HG03432 (cell line): ENCODE results near the gene MRPS14.
"Not testable (repeated sequence)": the region's sequence is repeated elsewhere in the genome, so short reads cannot be mapped to it uniquely, and the experiment has no call there.

Experiments
- ATAC-seq: cut with Tn5 transposase; IDR thresholded peaks from one replicate; pipeline ENCODE4 v1.9.1; 2021; ENCODE audit warnings: mild to moderate bottlenecking, moderate library complexity; ENCODE audit not compliant: unreplicated experiment

MRPS14 gene

DNA sequence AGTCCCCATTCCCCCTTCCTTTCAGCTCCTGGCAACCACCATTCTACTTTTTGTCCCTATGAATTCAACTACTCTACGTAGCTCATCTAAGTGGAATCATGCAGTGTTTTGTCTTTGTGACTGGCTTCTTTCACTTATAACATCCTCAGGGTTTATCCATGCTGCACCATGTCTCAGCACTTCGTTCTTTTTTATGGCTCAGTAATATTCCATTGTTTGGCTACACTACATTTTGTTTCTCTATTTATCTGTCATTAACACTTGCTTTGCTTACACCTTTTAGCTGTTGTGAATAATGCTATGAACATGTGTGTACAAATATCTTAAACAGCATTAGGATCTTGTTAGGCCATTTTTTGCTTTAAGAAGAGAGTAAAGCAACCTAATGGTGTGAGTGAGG lies 1.5 kb upstream of the MRPS14 start:
- no peak for ATAC-seq

DNA sequence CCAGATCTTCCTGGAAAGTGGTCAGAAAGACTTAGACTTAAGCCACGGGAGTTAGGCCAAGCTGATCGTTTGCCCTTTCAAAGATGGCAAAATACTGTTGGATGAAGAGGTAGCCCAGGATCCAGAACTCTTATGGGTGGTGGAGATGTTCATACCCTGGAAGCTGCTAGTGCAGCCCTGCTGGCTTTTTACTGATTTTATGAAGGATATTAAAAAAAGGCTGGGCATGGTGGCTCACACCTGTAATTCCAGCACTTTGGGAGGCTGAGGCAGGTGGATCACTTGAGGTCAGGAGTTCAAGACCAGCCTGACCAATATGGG lies 657 bp upstream of the MRPS14 start:
- ATAC-seq: not testable (repeated sequence)

DNA sequence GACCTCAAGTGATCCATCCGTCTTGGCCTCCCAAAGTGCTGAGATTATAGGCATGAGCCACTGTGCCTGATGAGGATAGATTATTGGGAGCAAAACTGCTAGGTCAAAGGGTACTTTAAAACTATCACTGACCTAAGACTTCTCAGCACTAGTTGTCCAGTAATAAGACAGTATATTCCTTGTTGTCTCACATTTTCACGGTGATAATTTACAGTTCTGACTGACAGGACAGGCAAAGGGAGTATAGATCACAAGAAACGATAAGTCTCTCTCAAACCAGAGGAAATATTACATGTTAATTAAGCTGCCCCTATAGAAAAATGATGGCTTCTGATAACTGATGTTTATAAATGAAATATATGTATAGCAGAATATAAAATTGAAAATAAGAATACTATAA lies 3.7 kb downstream of the MRPS14 start:
- no peak for ATAC-seq

DNA sequence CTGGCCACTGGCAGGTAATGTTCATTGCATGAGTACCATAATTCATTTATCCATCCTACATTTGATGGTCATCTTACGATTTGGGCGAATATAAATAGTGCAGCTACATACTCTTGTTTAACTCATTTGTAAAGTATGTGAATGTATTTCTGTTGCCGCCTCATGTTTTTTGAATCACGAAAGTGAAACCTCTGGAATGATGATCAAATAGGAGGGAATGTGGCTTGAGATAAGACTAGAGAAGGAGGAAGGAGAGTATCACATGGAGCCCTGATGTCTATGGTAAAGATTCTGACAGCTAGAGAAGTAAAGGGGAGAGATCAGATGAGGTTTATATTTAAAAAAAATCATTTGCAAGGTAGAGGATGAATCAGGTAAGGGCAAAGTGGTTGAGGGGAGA lies 8.0 kb downstream of the MRPS14 start:
- ATAC-seq: no peak

DNA sequence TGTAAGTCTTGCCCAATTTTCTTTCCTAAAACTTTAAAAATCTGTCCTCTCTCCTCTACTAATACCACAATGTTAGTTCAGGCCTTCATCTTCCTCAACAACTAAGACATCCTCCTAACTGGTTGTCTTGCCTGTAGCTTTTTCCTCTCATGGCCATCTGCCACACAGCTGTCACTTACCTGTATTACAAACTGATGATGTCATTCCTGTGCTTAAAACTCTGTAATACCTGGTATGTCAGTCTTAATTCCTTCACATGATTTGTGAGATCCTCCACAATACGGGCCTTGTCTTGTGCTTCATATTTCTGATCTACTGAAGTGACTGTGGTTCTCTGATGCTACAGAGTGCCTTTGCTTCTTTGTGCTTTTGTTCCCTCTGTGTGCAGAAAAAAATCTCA lies 9.8 kb downstream of the MRPS14 start:
- no peak for ATAC-seq

DNA sequence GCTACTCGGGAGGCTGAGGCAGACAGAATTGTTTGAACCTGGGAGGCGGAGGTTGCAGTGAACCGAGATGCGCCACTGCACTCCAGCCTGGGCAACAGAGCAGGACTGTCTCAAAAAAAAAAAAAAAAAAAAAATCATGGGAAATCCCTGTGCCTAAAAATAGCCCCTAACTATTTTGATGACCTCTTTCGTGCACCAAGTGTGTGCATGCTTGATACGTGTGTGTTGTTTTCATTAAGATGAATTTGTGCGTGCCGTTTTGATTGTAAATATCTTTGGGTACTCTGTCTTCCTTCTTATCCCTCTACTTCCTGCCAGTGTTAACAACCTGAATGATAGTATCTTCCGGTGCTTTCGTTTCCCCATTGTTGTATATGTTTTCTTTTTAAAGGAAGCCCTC lies 13.7 kb downstream of the MRPS14 start:
- ATAC-seq: no peak

DNA sequence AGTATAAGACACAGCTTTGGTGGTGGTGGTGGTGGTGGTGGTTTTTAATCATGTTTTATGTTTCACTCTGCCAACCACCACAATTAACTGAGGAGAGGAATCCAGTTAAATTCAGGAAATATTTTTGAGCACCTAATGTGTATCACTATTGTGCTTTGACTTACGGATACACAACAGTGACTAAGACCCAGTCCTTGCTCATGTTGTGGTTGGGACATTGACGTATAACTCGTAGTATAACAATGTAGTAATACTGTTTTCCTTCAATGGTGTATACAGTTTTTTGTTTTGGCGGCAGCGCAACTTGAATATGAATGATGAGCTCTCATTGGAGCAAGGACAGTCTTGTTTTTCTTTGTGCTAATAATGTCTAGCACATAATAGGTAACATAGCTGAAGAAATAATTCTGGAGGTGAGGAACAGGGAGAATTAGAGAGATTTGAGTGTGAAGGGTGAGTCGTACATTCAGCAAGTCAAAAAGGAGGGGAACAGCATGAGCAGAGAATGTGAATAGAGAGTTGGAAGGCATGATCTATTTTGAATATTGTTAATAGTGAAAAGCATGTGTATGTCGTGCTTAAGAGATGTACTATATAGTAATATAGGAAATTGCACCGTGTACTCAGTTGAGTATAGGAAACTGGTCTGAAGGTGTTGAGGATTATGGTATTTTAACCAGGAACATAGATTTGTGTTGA lies 18.0 kb downstream of the MRPS14 start:
- no peak for ATAC-seq

DNA sequence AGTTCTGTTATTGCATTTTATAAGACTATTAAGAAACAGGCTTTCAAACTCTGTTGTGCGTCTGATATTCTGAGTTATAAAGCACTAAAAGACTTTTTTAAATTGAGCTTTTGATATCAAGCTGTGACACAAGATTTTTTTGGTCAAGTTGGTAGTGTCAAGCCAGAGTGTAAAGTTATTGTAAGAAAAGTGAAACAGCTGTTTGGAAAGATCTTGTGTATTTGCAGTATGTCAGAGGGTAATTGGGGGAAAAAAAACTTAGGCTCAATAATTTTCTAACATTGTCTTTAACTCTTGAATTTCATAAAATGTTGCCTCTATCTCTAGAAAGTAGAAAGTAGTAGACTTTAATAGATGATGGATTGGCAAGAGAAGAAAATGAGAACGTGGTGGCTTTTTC lies 19.7 kb downstream of the MRPS14 start:
- no peak for ATAC-seq

DNA sequence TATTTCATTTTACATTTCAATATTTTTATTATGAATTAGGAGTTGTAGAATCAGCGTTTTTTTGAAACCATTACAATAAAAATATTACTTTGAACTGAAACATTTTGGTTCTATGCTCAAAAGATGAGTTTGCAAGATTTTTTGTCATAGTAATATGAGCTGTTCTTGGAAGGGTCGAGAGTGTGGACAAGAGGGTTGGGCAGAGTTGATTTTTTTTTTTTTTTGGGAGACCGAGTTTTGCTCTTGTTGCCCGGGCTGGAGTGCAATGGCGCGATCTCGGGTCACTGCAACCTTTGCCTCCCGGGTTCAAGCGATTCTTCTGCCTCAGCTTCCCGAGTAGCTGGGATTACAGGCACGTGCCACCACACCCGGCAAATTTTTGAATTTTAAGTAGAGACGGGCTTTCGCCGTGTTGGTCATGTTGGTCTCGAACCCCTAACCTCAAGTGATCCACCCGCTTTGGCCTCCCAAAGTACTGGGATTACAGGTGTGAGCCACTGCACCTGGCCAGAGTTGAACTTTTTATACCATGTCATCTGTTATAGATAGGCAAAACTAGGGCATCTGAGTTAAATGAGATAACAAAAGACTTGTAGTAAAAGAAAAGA lies 20.2 kb downstream of the MRPS14 start:
- ATAC-seq: no peak

DNA sequence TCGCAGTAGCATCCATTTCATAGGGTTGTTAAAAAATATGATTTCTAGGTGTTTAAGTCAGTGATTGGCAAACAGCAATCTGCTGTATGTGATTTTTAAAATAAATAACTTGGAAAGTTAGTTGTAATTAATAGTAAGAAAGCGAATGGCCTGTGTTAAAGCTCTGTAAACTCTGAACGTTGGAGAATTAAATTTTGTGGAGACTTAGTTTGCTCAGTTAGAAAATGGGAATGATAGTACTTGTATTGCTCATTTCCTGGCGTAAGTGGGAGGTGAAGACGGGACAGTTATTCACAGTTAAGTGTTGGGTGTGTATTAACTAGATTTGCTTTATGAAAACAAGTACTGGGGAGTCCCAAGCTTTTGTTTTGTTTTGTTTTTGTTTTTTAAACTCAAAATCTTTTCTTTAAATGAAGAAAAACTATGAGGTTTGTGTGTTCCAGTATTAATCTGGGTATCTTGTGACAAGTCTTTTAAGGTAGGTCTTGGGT lies 22.5 kb downstream of the MRPS14 start:
- no peak for ATAC-seq

DNA sequence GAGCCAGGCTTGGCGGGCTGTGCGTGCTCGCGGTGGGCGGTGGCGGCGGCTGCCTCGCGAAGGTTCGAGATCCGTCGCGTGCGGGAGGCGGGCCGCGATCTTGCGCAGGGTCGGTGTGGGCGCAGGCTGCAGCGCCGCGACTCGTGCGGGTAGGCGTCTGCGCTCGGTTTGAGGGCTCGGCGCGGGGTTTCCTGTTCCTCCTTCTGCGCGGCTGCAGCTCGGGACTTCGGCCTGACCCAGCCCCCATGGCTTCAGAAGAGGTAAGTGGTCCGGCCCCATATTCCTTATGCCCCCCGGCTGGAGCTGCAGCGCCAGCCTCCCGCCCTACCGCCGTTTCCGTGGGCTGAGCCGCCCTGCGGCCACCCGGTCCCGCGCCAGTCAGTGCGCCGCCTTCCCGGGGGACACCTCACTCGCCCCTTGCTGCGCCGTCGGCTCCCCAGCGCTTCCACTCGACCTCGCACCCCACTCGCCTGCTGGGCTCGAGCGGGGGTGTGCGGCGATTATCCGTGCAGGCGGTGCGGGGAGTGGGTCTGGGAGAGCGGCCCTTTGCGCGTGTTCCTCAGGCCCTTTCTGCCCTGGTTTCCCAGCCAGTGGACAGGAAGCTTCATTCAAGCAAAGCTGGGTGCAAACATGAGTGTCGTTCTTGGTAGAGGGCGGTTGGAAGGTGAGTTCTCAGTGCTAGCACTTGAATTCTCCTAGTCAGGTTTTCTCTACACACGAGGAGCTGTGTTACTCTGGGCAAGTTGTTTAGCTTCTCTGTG lies 23.1 kb downstream of the MRPS14 start, which contains the start of gene CACYBP:
Gene CACYBP (plus strand): TSS at position 12 of the 761 bp plus-strand sequence. CDS start 234 bp downstream, at position 246.
- ATAC-seq: peak; percentile 12

DNA sequence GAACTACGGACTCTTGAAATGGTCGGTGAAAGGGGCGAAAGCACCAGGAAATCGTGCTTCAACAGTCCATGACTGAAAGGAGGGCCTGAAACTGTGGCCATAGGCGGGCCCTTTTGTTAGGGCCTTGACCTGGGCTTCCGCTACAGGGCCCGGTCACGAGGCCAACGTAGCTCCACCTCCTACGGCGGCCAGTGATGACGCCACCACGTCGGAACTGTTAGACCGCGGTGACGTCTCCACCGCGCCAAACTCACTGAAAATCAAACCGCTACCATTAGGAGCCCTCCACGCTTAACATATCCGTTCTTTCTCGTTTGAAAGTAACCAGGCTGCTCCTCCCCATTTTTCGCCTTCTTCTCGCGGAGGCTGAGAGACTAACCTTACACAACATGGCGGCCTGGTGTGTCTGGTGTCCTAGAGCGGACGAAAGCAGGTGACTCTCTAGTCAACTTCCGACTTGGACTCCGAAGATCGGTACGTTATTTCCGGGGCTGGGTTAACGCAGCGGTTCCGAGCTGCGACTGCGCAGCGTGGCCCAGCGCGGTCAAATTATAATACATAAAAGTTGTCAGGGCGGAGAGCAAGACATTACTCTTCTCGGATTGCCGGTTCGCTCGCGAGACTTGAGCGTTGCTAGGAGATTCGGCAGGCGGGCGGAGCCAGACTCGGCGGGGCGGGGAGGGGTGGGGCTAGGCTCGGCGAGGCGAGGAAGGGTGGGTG lies 23.8 kb downstream of the MRPS14 start:
- ATAC-seq: peak; percentile 81

DNA sequence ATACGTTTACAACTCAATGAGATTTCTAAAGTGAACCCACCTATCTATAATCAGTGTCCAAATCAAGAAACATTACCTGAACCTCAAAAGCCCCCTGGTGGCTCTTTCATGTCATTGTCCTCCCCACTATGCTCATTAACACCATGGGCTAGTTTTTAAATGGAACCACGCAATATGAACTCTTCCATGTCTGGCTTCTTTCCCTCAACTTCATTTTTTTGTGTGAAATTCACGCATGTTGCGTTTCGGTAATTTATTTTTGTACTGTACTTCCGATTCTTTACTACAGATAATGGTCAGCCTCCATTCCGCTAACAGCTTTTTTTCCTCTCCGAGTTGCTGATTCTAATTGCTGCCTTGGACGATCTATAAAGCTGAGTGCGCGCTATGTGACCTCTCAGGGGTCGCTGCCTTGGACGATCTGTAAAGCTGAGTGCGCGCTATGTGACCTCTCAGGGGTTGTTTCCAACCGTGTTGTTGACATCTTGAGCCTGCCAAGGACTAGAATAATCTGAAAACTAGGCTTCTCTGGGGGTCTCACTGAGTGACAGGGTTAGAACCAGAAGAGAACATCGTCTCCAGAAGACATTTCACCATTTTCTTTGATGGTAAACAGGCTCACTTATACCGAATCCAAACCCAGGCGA lies 24.5 kb downstream of the MRPS14 start:
- peak; percentile 0 for ATAC-seq

DNA sequence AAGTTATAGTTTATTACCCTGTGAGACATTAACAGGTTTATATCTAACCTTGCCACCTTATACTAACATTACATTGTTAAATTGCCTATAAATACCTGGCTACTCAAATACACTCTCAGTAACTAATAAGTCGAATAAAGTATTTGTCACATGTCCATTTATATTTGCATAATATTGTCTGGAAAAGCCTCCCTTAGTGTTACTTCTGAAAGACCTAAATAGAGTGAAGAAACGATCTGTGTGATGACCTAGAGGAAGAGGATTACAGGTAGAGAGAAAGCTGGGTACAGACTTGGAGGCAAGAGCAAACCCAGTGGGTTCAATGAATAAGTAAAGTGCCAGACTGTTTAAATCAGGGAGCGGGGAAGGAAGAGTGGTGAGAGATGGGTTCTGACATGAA lies 26.2 kb downstream of the MRPS14 start:
- ATAC-seq: no peak

DNA sequence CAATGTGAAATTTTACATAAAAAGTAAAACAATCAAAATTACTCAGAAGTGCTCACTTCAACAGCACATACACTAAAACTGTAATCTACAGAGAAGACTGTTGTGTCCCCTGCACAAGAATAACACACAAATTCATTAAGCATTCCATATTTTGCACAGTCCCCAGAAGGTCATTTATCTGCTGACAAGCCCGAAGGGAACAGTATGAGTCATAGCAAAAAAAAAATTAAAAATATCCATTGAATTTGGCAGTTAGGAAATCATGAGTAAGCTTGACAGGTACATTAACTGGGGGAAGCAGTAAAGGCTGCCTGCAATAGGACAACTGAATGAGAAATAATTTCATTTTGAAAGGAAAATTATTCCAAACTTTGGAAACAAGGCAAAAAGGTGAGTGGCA lies 26.7 kb downstream of the MRPS14 start:
- no peak for ATAC-seq

DNA sequence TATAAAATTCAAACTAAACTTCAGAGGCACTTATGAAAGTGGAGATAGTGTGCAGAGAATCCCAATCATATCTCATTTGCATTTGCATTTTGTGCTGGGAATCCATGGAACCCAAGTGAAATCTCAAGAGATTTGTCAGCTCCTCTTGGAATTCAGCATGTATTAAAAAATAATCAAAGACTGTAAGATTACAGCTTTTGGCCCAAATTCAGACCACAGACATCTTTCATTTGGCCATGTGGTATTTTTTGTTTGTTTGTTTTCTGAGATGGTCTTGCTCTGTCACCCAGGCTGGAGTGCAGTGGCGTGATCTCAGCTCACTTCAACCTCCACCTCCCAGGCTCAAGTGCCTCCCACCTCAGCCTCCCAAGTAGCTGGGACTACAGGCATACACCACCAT lies 27.3 kb downstream of the MRPS14 start:
- ATAC-seq: no peak

DNA sequence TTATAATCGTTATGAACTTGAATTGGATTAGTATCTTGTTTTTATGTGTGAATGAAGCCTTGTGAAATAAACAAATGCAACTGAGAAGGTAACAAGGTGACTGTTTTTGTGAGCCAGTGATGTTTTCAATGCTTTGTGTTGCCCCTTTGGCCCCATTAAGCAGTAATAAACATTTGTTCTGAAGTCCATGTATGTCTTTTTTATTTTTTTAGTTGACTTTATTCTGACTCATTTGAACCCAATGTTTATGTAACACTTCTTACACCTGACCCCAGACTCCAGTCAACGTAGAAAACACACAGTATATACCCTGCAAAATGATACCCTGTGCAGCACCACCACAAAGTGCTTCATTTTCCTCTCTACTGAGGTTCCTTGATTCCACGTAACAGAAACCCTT lies 28.1 kb downstream of the MRPS14 start:
- no peak for ATAC-seq

DNA sequence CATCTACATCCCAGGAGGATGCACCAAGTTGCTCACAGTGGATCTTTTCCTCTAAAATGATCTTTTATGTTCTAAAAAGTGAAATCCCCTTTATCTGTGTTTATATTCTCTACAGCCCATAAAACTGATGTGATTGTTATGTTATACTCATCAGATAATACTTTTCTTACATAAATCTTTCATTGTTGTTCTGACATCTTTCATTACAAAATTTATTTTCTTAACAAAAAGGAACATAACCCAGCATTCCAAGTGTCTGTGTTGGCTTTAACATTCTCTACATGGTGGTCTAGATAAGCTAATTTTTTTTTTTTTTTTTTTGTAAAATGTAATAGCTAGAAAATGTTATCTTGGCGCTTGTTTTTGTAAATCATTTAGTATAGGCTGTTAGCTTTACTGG lies 31.8 kb downstream of the MRPS14 start:
- ATAC-seq: no peak

DNA sequence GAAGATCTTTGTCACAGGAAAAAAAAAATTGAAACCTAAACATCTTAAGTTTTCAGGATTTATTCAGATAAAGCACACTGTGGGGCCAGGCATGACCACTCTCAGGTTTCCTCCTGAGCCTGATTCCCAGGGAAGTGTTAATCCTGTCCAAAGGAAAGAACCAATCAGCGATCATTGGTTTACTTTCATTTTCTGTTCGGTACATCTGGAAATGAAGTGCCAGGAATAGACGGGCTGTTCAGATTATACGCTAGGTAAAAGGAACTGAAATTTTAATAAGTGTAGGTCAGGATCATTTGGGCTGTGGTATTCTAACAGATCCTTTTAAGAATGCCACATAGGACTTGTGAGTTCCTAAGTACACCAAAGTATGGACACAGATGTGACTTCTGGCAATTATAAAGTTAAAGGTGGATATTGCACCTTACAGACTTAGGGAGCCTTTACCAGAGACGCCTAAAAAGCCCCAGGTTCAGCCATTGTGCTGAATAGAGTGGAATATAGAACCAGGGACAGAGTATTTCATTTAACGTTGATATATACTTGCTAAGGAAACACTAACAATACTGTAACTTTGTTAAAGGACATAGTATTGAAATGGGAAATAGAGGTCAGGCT lies 32.7 kb downstream of the MRPS14 start:
- ATAC-seq: peak; percentile 53

DNA sequence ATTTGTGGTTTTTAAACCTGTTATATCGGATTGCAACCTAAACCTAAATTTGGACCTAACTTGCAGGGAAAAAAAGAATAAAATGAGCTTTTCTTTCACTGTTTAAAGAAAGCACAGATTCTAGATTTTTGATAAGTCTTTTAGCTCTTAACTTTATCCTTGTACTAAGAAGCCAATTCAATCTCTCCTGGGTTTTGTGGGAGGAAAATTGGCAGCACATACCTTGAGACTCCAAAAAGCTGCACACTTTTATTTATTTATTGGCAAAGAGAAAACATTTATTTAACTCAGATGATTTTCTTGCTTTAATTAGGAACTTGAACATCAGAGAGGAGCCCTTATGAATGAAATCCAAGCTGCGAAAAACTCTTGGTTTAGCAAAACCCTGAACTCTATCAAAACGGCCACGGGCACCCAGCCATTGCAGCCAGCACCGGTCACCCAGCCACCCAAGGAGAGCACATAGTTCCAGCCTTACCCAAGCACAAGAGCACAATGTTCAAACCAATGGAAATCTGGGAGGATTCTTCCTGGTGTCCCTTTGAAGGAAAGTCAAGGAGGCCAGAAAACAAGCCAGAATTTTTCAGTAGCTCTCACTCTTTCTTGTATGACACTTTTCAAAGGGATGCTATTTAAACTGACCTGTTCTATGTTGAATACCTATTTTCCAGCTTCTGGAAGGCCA lies 33.5 kb downstream of the MRPS14 start:
- ATAC-seq: no peak
